ENCODE results near the gene PROS1.
"Not testable (repeated sequence)": the region's sequence is repeated elsewhere in the genome, so short reads cannot be mapped to it uniquely, and the experiment has no call there.

The PROS1 gene

GRCh38 chr3:93861017-93861416 lies 112.7 kb downstream of the PROS1 start:
- DNase-seq (ENCODE audit: extremely low read depth, low read depth), result no peak
- TF ChIP-seq CTCF (IDR thresholded peaks at IDR 0.05; ENCODE audit: low read depth, low read length), result no peak

DNA sequence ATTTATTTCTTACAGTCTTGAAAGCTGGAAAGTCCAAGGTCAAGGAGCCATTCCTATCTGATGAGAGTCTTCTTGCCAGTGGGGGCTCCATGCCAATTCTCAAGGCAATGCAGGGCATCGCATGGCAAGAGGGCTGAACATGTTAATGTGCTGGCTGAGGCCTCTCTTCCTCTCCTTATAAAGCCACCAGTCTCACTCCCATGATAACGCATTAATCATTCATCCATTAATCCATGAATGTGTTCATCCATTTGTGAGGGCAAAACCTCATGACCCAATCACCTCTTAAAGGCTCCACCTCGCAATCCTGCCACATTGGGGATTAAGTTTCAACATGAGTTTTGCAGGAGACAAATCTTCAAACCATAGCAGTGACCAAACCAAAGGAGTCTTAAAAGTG lies 118.3 kb downstream of the PROS1 start:
- TF ChIP-seq CTCF (IDR thresholded peaks at IDR 0.05; ENCODE audit: low read depth, low read length), result no peak
- DNase-seq (ENCODE audit: extremely low read depth, low read depth), result no peak

- DNase-seq (ENCODE audit: extremely low read depth, low read depth), result not testable (repeated sequence)
Observed at GRCh38 chr3:93852228-93852627, 121.5 kb downstream of the PROS1 start.

DNA sequence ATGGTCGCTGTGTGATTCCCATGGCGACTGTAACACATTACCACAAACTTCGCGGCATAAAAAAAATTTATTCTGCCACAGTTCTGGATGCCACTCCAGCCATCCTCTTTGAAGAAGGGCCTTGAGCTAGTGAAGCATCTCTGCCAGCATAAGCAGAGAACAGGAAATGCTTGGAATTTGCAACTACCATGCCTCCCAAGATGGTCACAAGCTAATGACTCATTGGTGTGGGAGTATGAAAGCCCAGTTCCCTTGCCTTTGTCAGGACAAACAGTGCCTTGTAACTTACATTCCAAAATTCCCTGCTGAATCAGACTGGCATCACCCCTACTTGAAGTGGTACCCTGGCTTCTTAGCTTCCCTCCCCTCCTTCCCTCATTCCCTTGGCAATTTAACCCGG lies 129.7 kb downstream of the PROS1 start:
- DNase-seq (ENCODE audit: extremely low read depth, low read depth), result peak; percentile 7

DNA sequence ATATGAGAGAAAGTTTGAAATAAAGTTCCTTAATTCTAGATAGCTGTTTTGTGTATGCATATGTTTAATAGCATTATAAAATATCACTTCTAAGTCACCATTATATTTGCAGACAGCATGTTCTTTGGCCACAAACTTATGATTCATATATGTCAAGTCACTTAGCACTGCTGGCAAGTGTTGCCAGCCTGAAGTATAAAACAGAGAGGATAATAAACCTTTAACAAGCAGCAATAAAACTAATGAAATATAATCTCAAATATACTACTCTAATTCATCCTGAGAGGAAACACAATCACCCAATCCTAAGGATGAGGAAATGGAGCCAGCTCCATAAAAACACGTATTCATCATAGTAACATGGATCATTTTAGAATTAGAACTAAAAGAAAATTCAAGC lies 134.5 kb downstream of the PROS1 start:
- DNase-seq (ENCODE audit: extremely low read depth, low read depth), result not testable (repeated sequence)

More for the DNA sequence above, 129.7 kb downstream of the PROS1 start:
- TF ChIP-seq CTCF (IDR thresholded peaks at IDR 0.05; ENCODE audit: low read depth, low read length), result no peak
